Panc1 (cell line): Measurements from ENCODE around the gene RPS27L. TPM values are rescaled to one million over a fixed set of nuclear protein-coding genes. Genes with fewer than 3 reads are reported as not detected.
"Not testable (repeated sequence)": the region's sequence is repeated elsewhere in the genome, so short reads cannot be mapped to it uniquely, and the experiment has no call there.

Experiments
- ATAC-seq: fragments of 200-7000 bp; cut with Tn5 transposase; 2 replicates; pipeline ENCODE4 v1.9.1; 2020; ENCODE audit warnings: mild to moderate bottlenecking, moderate library complexity
- BruUV-seq: library from RNA; stranded (reverse); fragments of 400-500 nt; replicated peaks from 2 replicates; lab custom pipeline; 2021; lab: Mats Ljungman, UMichigan
- CTCF ChIA-PET: fragments of 300-600 bp; sonication (Branson Sonifier 250); formaldehyde crosslinking; loops from one replicate; lab custom pipeline; 2022; ENCODE audit warnings: antibody characterized with exemption; lab: Charles Lee
- POLR2A ChIA-PET: fragments of 300-600 bp; sonication (Branson Sonifier 250); formaldehyde crosslinking; loops from one replicate; lab custom pipeline; 2022; ENCODE audit warnings: antibody characterized with exemption; lab: Charles Lee
- DNase-seq: peaks from one replicate; pipeline ENCODE4 v3.0.0-alpha.2; 2010; ENCODE audit warnings: low read depth, low spot score
- H3K27ac ChIP-seq: 2 replicates; pipeline ENCODE4 v1.5.1; 2011; ENCODE audit warnings: mild to moderate bottlenecking, low read length, inconsistent platforms
- H3K27me3 ChIP-seq: fragments of 200-500 bp; sonication (Bioruptor generic); 2 replicates; pipeline ENCODE4 v1.6.0; 2014; ENCODE audit warnings: low read length, inconsistent platforms; ENCODE audit not compliant: control insufficient read depth, insufficient read depth
- H3K36me3 ChIP-seq: fragments of 200-500 bp; sonication (Bioruptor generic); 2 replicates; pipeline ENCODE4 v1.5.1; 2014; ENCODE audit warnings: inconsistent platforms, mild to moderate bottlenecking, low read length, moderate library complexity; ENCODE audit not compliant: control insufficient read depth, insufficient read depth
- H3K4me1 ChIP-seq: 2 replicates; pipeline ENCODE4 v1.5.1; 2011; ENCODE audit warnings: inconsistent platforms, mild to moderate bottlenecking, low read length, moderate library complexity; ENCODE audit not compliant: control insufficient read depth, insufficient read depth
- H3K4me3 ChIP-seq, 2 experiments: 2 replicates each; pipeline ENCODE4 v1.5.1; 2011 to 2012; ENCODE audit warnings: low read depth in 2 of 2, low read length in 2 of 2, mild to moderate bottlenecking in 2 of 2, inconsistent platforms in 1 of 2, moderate library complexity in 1 of 2
- H3K9me3 ChIP-seq: fragments of 200-500 bp; sonication (Bioruptor generic); 2 replicates; pipeline ENCODE4 v1.5.1; 2014; ENCODE audit warnings: low read depth, mild to moderate bottlenecking, inconsistent platforms, low read length, moderate library complexity; ENCODE audit not compliant: control insufficient read depth, insufficient read depth
- CTCF ChIP-seq: fragments of 450-650 bp; IDR thresholded peaks from 2 replicates; pipeline ENCODE4 v1.5.1; 2017; ENCODE audit warnings: mild to moderate bottlenecking
- POLR2AphosphoS5 ChIP-seq: IDR thresholded peaks from 2 replicates; pipeline ENCODE4 v1.6.1; 2012; ENCODE audit warnings: mild to moderate bottlenecking, low read depth, low read length, moderate library complexity
- REST ChIP-seq, 2 experiments: IDR thresholded peaks; 2 replicates each; pipeline ENCODE4 v1.6.1; 2011 to 2012; ENCODE audit warnings: low read depth in 2 of 2, control low read depth in 1 of 2, low read length in 1 of 2, mild to moderate bottlenecking in 1 of 2, moderate library complexity in 1 of 2; ENCODE audit not compliant: insufficient read depth in 1 of 2
- SIN3A ChIP-seq: IDR thresholded peaks from 2 replicates; pipeline ENCODE4 v1.6.1; 2012; ENCODE audit warnings: low read depth, mild to moderate bottlenecking, low read length, moderate library complexity, borderline replicate concordance; ENCODE audit not compliant: insufficient read depth
- TCF7L2 ChIP-seq: IDR thresholded peaks from 2 replicates; pipeline ENCODE4 v1.6.1; 2011; ENCODE audit warnings: mild to moderate bottlenecking, low read depth, low read length, inconsistent platforms
- in situ Hi-C: cut with HindIII; loops from 2 replicates; pipeline ENCODE4 v1.10.0; 2016; ENCODE audit warnings: low sequenced_read_pairs, low pct_unique_long_range_greater_than_20kb
- intact Hi-C: fragments of 100-400 bp; cut with micrococcal nuclease; formaldehyde crosslinking; loops from one replicate; pipeline ENCODE4 v1.10.0; 2022; ENCODE audit not compliant: unreplicated experiment
- total RNA-seq: library from RNA; stranded (reverse); gene quantifications from one replicate; pipeline ENCODE4 v1.2.1, GENCODE V29; 2021; ENCODE audit not compliant: unreplicated experiment

RPS27L gene
- total RNA-seq, 1 experiment from 2014 or later, result 61.3 TPM

GRCh38 chr15:63107895-63108546 is 49.3 kb downstream of the RPS27L start:
- no peaks in the 10 kb centered on the region for H3K27me3 ChIP-seq
- 0 out of 2 replicates have a peak overlapping the region, but pooled peaks have one; percentile 1 for H3K27ac ChIP-seq
- BruUV-seq, result no TSS peak
- DNase-seq (no peak), ATAC-seq (peak; percentile 89)
- H3K4me1 ChIP-seq, result peaks cover 4% of the 10 kb centered on the region; the same call in 1 of the 2 replicates
- H3K9me3 ChIP-seq, result no peaks in the 10 kb centered on the region
- H3K36me3 ChIP-seq, result no peaks in the 10 kb centered on the region
- TF ChIP-seq CTCF, result no peak
- no peak for TF ChIP-seq POLR2AphosphoS5
- no peak for TF ChIP-seq REST (IDR thresholded peaks at IDR 0.05; ENCODE audit: insufficient read depth in 1 of 2, low read depth in 2 of 2, low read length in 1 of 2)
- TF ChIP-seq TCF7L2, result peak; percentile 92
- H3K4me3 ChIP-seq, result 0 out of 4 replicates have a peak overlapping the region, but pooled peaks of 1 of the 2 experiments have one; percentile 9
- POLR2A ChIA-PET, result interaction anchor here (0.5 to 0.6 kb wide), 2 partner anchors 131 to 280 kb away, joined by 5 to 7 read pairs; no protein-coding TSS in a partner anchor
- intact Hi-C loops, result no loop called here
- in situ Hi-C loops, result no loop called here
- CTCF ChIA-PET, result no interaction called here

- H3K36me3 ChIP-seq, intact Hi-C loops, BruUV-seq, CTCF ChIA-PET, H3K4me1 ChIP-seq, in situ Hi-C loops, H3K9me3 ChIP-seq, DNase-seq, H3K27me3 ChIP-seq, H3K4me3 ChIP-seq, POLR2A ChIA-PET, H3K27ac ChIP-seq, ATAC-seq: not testable (repeated sequence)
These were observed 51.9 kb downstream of the RPS27L start for GRCh38 chr15:63105354-63105753.

GRCh38 chr15:63104727-63105126 is 52.5 kb downstream of the RPS27L start:
- ChIA-PET CTCF (interaction anchor here (0.5 kb wide), 1 partner anchor 365 kb away, joined by 10 read pairs; no protein-coding TSS in a partner anchor), POLR2A (no interaction called here)
- no peaks in the 10 kb centered on the region for H3K36me3 ChIP-seq
- H3K4me3 ChIP-seq, result no peak overlapping the region
- no peak for ATAC-seq
- H3K27ac ChIP-seq, result no peak overlapping the region
- H3K4me1 ChIP-seq, result peaks cover 4% of the 10 kb centered on the region; the same call in 1 of the 2 replicates
- BruUV-seq, result no TSS peak
- H3K27me3 ChIP-seq, result no peaks in the 10 kb centered on the region
- DNase-seq, result no peak
- TF ChIP-seq REST (IDR thresholded peaks at IDR 0.05; ENCODE audit: insufficient read depth in 1 of 2, low read depth in 2 of 2, low read length in 1 of 2) (no peak), POLR2AphosphoS5 (no peak), TCF7L2 (no peak), SIN3A (no peak), CTCF (no peak)
- no peaks in the 10 kb centered on the region for H3K9me3 ChIP-seq
- in situ Hi-C loops, result no loop called here
- intact Hi-C loops, result no loop called here
